Effector memory CD8-positive, alpha-beta T cell (primary cell): ENCODE data around the gene ARHGAP45.
"Not testable (repeated sequence)": the region's sequence is repeated elsewhere in the genome, so short reads cannot be mapped to it uniquely, and the experiment has no call there.

Source experiments
- ATAC-seq: fragments of 150-1000 bp; cut with Tn5 transposase; replicated peaks from 2 replicates; pipeline ENCODE4 v1.10.0; 2021; ENCODE audit warnings: mild to moderate bottlenecking, moderate library complexity
- DNase-seq, 3 experiments: peaks; one replicate each; pipeline ENCODE4 v3.0.0; 2021
- H3K27ac Mint-ChIP-seq, 2 donors: one replicate each; pipeline ENCODE4 v1.8.0; 2022; ENCODE audit warnings: mild to moderate bottlenecking in 2 of 2, mixed read lengths in 2 of 2, moderate library complexity in 2 of 2
- H3K27me3 Mint-ChIP-seq, 2 donors: one replicate each; pipeline ENCODE4 v1.8.0; 2022; ENCODE audit warnings: mixed read lengths in 2 of 2
- H3K36me3 Mint-ChIP-seq: one replicate; pipeline ENCODE4 v1.8.0; 2022; ENCODE audit warnings: mild to moderate bottlenecking, moderate library complexity, mixed read lengths; ENCODE audit not compliant: insufficient read depth
- H3K4me1 Mint-ChIP-seq, 2 donors: one replicate each; pipeline ENCODE4 v1.8.0; 2022; ENCODE audit warnings: low read depth in 2 of 2, mixed read lengths in 2 of 2
- H3K4me3 Mint-ChIP-seq, 2 donors: one replicate each; pipeline ENCODE4 v1.8.0; 2022; ENCODE audit warnings: mild to moderate bottlenecking in 2 of 2, mixed read lengths in 2 of 2, moderate library complexity in 2 of 2
- H3K9me3 Mint-ChIP-seq, 2 donors: one replicate each; pipeline ENCODE4 v1.8.0; 2022; ENCODE audit warnings: mixed read lengths in 2 of 2

ARHGAP45 gene

DNA sequence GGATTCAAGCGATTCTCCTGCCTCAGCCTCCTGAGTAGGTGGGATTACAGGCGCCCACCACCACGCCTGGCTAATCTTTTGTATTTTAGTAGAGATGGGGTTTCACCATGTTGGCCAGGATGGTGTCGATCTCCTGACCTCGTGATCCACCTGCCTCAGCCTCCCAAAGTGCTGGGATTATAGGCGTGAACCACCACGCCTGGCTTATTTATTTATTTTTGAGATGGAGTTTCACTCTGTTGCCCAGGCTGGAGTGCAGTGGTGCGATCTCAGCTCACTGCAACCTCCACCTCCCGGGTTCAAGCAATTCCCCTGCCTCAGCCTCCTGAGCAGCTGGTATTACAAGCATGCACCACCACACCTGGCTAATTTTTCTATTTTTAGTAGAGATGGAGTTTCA lies 47.8 kb downstream of the ARHGAP45 start:
- not testable (repeated sequence) for H3K4me1 Mint-ChIP-seq, H3K27ac Mint-ChIP-seq, ATAC-seq, H3K4me3 Mint-ChIP-seq, H3K9me3 Mint-ChIP-seq, H3K27me3 Mint-ChIP-seq, DNase-seq
- peaks cover 65% of the 10 kb centered on the region for H3K36me3 Mint-ChIP-seq

DNA sequence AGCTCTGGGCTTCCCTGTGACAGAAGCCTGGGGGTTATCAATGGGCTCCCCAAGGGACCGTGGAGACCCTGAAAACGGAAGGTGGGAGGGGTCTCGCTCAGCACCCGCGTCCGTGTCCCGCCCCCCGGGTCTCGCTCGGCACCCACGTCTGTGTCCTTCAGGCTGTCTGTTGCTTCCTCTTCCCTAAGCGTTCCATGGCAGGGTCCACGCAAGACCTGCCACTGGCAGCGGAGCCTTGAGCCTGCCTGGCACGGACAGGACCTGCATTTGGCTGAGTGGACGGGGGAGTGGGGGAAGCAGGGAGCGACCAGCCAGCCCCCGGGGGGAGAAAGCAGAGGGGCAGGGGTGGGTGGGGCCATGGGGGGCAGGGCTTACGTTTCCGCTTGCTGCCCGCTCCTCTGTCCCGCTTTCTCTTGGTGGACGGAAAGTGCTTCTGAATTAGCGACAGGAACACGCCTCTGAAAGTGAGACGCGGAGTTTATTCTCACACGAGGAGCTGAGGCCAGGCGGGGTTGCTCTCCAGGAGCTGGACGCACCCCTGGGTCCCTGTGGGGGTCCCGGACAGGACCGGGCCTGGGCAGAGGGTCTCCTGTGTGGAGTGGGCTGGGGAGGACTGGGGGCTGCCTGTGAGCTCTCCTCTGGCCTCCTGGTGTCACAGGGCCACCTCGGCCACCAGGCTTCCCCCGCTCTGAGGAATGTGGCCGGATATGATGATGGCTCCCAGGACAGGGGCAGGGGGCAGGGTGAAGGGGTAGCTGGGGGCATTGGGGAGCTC lies 48.9 kb downstream of the ARHGAP45 start:
- Mint-ChIP-seq H3K4me3 (no peak overlapping the region), H3K27me3 (no peaks in the 10 kb centered on the region), H3K9me3 (no peaks in the 10 kb centered on the region), H3K4me1 (no peaks in the 10 kb centered on the region), H3K27ac (no peak overlapping the region), H3K36me3 (peaks cover 68% of the 10 kb centered on the region)
- DNase-seq (no peak), ATAC-seq (no peak)

DNA sequence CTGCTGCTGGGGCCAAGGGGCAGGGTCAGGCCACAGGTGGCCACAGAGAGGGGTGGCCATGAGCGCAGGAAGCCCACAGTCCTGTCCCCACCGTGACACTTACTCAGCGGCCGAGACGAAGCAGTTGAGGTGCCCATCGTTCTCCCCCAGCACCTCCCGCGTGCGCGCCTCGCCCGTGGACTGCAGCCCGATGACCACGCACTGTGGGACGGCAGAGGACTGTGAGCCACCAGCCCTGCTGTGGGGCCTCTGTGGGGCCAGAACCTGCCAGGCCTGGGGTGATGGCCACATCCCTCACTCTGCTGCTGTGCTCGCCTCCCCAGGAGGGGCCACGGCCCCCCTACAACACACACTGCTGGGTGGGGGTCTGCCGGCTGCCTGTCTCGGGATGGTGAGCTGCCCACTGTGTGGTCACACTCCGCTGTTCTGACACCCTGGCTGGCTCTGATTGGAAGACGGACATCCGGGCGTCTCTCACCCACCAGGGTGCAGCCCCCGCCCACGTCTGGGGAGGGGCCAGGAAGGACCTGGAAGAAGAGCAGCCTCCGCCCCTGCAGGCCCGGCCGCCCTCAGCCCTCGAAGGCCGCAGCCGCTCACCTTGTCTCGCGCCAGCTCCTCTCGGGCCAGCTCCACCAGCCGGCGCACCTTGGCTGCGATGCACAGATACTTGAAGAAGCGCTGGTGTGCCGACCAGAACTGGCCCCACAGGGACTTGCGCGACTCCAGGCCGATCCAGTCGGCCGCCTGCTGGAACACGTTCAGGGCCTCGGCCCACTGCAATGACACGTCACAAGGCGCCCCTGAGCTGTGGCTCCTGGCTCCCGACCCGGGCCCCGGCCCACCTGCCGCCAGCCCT lies 50.0 kb downstream of the ARHGAP45 start:
- Mint-ChIP-seq H3K36me3 (peaks cover 67% of the 10 kb centered on the region), H3K4me3 (no peak overlapping the region), H3K4me1 (no peaks in the 10 kb centered on the region), H3K9me3 (no peaks in the 10 kb centered on the region), H3K27me3 (no peaks in the 10 kb centered on the region), H3K27ac (no peak overlapping the region)
- ATAC-seq (no peak), DNase-seq (no peak)

DNA sequence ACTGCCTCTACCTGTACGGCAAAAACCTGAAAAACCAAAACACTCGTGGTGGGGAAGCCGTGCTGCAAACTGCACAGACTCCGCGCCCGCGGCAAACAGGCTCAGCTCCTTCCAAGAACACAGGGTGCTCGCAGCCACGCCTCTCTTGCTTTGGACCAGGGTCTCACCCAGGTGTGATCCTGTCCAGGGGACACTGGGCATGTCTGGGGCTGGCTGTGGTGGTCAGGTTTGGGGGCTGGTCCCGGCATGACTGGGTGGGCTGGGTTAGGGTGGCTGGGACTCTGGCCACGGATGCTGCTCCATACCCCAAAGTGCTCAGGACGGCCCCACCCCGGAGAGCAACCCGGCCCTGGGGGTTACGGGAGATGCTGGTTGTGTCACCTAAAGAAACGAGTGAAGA lies 50.7 kb downstream of the ARHGAP45 start:
- no peaks in the 10 kb centered on the region for H3K9me3 Mint-ChIP-seq
- H3K27ac Mint-ChIP-seq: no peak overlapping the region
- no peak overlapping the region for H3K4me3 Mint-ChIP-seq
- no peak for DNase-seq
- peaks cover 71% of the 10 kb centered on the region for H3K36me3 Mint-ChIP-seq
- no peak for ATAC-seq
- no peaks in the 10 kb centered on the region for H3K4me1 Mint-ChIP-seq
- H3K27me3 Mint-ChIP-seq: no peaks in the 10 kb centered on the region

DNA sequence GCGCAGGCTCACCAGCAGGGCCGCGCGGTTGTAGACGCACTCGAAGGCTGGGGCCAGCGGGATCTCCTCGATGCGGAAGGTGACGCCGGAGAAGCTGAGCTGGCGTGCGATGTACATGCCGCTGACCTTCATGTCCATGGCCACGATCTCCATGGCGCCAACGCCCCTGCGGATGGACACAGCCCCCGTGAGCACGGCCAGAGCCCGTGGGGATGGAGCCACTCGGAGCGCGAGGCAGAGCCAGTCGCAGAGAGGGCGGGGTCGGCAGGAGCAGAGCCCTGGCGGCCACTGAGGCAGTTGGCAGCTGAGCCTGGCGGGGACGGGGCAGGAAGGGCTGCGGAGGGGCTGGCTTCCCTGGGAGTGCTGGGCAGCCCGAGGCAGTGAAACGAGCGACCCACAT lies 52.0 kb downstream of the ARHGAP45 start:
- DNase-seq (no peak), ATAC-seq (no peak)
- Mint-ChIP-seq H3K36me3 (peaks cover 70% of the 10 kb centered on the region), H3K4me3 (no peak overlapping the region), H3K27me3 (no peaks in the 10 kb centered on the region), H3K9me3 (no peaks in the 10 kb centered on the region), H3K27ac (no peak overlapping the region), H3K4me1 (peaks cover 0 to 2% of the 10 kb centered on the region in 2 donors)

DNA sequence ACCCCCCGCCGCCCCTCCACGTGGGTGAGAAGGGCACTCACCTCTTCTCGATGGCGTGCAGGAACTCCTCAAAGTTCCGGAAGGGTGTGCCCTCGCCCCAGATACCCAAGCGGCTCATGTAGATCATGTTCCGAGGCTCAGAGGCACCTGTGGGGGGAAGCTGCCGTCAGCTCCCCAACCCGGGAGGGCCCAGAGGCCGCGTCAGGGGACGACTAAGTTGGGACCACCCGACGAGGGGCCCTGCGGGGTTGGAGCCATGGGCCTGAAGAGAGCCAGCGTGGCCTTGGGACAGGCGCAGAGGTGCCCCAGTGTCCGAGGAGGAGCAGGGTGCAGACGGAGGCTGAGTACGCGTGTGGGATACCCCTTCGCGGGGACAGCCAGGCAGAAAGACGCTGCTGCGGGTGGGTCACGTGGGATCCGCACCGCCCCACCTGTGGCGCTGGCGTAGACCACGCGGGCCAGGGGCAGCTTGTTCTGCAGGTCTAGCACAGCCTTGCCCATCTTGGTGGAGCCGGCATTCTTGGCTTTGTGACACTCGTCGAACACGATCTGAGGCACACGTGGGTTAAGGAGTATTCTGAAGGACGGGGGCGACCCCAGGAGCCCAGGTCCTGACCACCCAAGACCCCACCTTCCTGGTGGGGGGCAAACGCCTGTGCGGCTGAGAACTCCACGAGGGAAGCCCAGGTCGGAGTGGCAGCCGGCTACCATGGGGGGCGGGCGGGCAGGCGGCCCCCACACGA lies 52.7 kb downstream of the ARHGAP45 start:
- Mint-ChIP-seq H3K36me3 (peaks cover 67% of the 10 kb centered on the region), H3K9me3 (no peaks in the 10 kb centered on the region), H3K4me1 (peaks cover 0 to 2% of the 10 kb centered on the region in 2 donors), H3K27ac (no peak overlapping the region), H3K4me3 (no peak overlapping the region), H3K27me3 (no peaks in the 10 kb centered on the region)
- no peak for ATAC-seq
- no peak for DNase-seq

DNA sequence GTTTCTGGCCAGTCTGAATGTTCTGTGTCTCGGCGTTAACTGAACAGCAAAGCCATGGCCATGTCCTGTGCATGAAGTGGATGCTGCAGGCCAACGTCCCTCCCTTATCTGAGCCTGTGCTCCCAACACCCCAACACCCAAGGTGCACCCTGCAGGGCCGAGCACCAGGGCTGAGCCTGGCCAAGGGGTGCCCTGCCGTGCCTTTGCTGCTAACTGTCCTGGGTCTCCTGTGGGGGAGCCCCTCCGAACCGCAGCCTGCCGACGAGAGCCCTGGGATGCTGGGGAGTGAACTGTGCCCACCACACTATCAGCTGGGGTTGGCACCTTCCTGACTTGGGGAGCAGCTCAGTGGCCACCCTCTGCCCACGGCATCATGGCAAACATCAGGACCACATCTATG lies 54.4 kb downstream of the ARHGAP45 start:
- DNase-seq (no peak), ATAC-seq (no peak)
- H3K4me3 Mint-ChIP-seq: no peak overlapping the region
- no peaks in the 10 kb centered on the region for H3K27me3 Mint-ChIP-seq
- peaks cover 0 to 2% of the 10 kb centered on the region in 2 donors for H3K4me1 Mint-ChIP-seq
- peaks cover 61% of the 10 kb centered on the region for H3K36me3 Mint-ChIP-seq
- no peak overlapping the region for H3K27ac Mint-ChIP-seq
- no peaks in the 10 kb centered on the region for H3K9me3 Mint-ChIP-seq

DNA sequence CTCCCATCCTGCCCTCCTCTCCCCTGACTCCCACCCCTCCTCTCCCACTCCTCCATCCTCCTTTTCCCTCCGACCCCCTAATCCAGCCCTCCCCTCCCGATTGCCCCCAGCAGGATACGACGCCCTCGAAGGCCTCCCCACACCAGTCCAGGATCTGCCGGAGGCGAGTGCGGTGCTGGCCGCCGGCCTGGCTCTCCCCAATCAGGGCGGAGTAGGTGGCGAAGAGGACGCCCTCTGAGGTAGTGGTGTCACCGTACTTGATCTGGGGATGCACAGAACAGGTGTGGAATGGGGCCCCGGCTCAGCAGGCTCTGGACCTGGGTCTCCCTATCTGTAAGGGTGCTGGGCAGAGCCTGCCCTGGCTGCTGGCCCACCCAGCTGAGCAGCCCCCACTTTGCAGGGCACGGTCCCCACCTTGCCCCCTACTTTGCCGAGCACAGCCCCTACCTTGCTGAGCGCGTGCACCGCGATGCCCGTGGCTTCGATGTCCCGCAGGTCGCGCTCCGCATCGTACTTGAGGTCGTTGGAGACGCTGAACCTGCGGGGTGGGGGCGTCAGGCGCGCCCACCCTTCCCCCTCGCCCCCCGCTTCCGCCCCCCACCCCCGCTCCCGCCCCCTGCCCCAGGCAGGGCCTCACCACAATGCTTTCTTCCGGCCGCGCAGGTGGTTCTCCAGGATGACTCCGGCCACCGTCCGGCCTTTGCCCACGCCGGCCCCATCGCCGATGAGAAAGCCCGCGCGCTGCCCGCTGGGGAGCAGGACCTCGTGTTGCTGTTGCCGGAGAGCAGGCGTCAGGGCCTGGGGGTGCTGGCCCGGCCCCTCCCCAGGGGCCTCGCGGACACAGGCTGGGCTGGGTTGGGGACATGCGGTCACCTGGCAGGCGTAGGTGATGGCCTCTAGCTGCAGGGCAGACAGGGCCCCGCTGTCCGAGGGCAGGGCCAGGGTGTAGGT lies 55.3 kb downstream of the ARHGAP45 start:
- H3K4me3 Mint-ChIP-seq: no peak overlapping the region
- DNase-seq (no peak), ATAC-seq (no peak)
- peak overlapping the region in 1 of 2 donors; percentile 25 for H3K27ac Mint-ChIP-seq
- no peaks in the 10 kb centered on the region for H3K9me3 Mint-ChIP-seq
- peaks cover 0 to 2% of the 10 kb centered on the region in 2 donors for H3K4me1 Mint-ChIP-seq
- no peaks in the 10 kb centered on the region for H3K27me3 Mint-ChIP-seq
- peaks cover 62% of the 10 kb centered on the region for H3K36me3 Mint-ChIP-seq

DNA sequence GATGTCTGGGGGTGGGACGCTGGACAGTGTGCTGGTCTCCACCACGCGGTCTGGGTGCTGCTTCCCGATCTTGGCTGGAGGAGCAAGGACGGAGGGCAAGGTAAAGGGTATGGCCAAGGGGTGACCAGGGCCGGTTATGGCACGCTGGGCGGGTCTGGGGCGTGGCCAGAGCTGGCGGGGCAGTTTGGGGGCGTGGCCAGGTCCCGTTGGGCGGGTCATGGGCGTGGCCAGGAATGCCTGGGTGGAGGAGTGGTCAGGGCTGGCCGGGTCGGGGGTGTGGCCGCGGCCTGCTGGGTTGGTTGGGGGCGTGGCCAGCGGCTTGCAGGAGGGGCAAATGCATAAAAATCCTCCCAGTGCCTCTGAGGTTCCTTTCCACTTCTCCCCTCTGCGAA lies 56.0 kb downstream of the ARHGAP45 start:
- Mint-ChIP-seq H3K27me3 (no peaks in the 10 kb centered on the region), H3K36me3 (peaks cover 59% of the 10 kb centered on the region), H3K4me1 (peaks cover 0 to 2% of the 10 kb centered on the region in 2 donors), H3K4me3 (no peak overlapping the region), H3K9me3 (no peaks in the 10 kb centered on the region), H3K27ac (peak overlapping the region in 1 of 2 donors; percentile 25)
- peak; percentile 37 for ATAC-seq
- no peak for DNase-seq

DNA sequence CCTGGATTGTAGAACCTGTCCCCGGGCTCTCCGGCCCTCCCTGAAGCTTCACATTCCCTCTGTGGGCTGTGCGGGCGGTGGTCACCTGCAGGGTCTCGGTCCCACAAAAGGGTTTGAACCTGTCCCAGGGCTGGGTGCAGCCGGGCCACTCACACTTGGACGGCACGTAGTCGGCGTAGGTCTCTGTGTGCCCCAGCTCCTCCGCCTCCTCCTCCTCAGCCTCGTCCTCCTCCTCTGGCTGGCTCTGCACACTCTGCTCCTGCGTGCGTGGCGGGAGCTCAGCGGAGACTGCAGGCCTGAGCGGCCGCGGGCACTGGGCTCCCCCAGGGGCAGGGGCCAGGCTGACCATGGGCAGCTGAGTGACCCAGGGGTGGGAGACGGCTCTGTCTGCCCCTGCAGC lies 56.4 kb downstream of the ARHGAP45 start:
- H3K36me3 Mint-ChIP-seq: peaks cover 55% of the 10 kb centered on the region
- H3K27ac Mint-ChIP-seq: no peak overlapping the region
- H3K4me1 Mint-ChIP-seq: peaks cover 0 to 2% of the 10 kb centered on the region in 2 donors
- ATAC-seq (no peak), DNase-seq (no peak)
- H3K9me3 Mint-ChIP-seq: no peaks in the 10 kb centered on the region
- no peaks in the 10 kb centered on the region for H3K27me3 Mint-ChIP-seq
- H3K4me3 Mint-ChIP-seq: no peak overlapping the region

DNA sequence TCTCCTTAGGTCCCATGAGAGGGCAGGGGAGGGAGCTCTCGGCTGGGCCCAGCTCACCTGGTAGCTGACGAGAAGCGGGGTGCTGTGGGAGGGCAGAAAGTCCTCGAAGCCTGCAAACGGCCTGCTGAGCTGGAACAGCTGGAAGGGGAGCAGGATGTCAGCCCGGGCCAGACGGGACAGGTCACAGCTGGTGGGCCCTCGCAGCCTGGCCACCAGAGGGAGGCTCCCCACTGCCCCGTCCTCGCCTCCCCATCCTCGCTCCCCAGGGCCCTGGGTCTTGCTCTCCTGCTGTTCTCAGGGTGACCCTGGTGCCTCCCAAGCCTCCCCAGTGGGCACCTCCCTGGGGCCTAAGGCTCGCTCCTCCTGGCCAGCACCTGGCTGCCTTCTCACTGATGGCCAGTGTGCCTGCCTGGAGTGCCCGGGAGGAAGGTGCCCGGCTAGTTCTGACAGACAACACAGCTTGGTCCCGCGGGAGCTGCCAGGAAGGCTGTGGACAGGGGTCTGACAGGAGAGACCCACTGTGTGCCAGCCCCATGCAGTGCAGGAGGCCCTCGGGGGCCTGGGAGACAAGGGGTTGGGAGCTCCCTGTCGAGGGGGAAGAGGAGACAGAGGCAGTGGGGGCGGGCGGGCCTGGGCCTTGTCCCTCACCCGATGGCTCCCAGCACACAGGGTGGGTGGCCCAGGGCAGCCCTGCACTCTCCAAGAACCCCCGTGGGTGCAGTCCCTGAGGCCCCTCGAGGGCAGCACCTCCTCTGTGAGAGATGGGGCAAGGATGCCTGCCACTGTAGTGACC lies 57.1 kb downstream of the ARHGAP45 start:
- Mint-ChIP-seq H3K27me3 (no peaks in the 10 kb centered on the region), H3K4me1 (peaks cover 0 to 3% of the 10 kb centered on the region in 2 donors), H3K27ac (no peak overlapping the region), H3K4me3 (no peak overlapping the region), H3K9me3 (no peaks in the 10 kb centered on the region), H3K36me3 (peaks cover 48% of the 10 kb centered on the region)
- DNase-seq: no peak
- no peak for ATAC-seq
